Esophagus squamous epithelium (tissue), 5 donors: ENCODE measurements around the gene VWA5B2. TPM values are rescaled to one million over a fixed set of nuclear protein-coding genes. Genes with fewer than 3 reads are reported as not detected.

Experiments used
- DNase-seq: peaks from one replicate; lab custom pipeline; 2025; lab: John Stamatoyannopoulos, UW
- H3K27ac ChIP-seq, 4 donors: fragments of 200-600 bp; sonication (generic); one replicate each; pipeline ENCODE4 v1.5.1; 2016 to 2019; ENCODE audit warnings: mild to moderate bottlenecking in 1 of 4
- H3K27me3 ChIP-seq, 4 donors: fragments of 200-600 bp; sonication (generic); 1 replicate in 3 of 4; 2 replicates in 1 of 4; pipeline versions ENCODE4 v1.5.1 to v1.6.0; 2017 to 2021; ENCODE audit warnings: antibody characterized with exemption in 1 of 4
- H3K36me3 ChIP-seq, 3 donors: fragments of 200-600 bp; sonication (generic); one replicate each; pipeline ENCODE4 v1.5.1; 2016 to 2019
- H3K4me1 ChIP-seq, 3 donors: fragments of 200-600 bp; sonication (generic); one replicate each; pipeline ENCODE4 v1.5.1; 2017 to 2019
- H3K4me3 ChIP-seq, 4 donors: fragments of 200-600 bp; sonication (generic); 1 replicate in 3 of 4; 2 replicates in 1 of 4; pipeline ENCODE4 v1.5.1; 2016 to 2019; ENCODE audit warnings: mild to moderate bottlenecking in 2 of 4, moderate library complexity in 1 of 4
- H3K9me3 ChIP-seq, 3 donors: fragments of 200-600 bp; sonication (generic); one replicate each; pipeline ENCODE4 v1.5.1; 2016 to 2019
- POLR2A ChIP-seq, 4 donors: fragments of 450-650 bp; IDR thresholded peaks; one replicate each; pipeline ENCODE4 v1.6.1; 2017; ENCODE audit warnings: antibody characterized with exemption in 4 of 4, mild to moderate bottlenecking in 4 of 4, moderate library complexity in 3 of 4
- WGBS, 2 donors: methylation state at CpG; one replicate each; pipeline ENCODE4 v1.1.5; 2018; 5-methylcytosine and 5-hydroxymethylcytosine counted together
- intact Hi-C: fragments of 100-400 bp; cut with DNase I; formaldehyde crosslinking; loops from one replicate; pipeline ENCODE4 v1.15.0; 2022
- total RNA-seq, 4 donors: library from RNA; depleted of rRNA; stranded (reverse); fragments of >200 nt; gene quantifications; one replicate each; pipeline ENCODE4 v1.1.0, GENCODE V29; 2016
- TF ChIP-seq, protein P1 (sequence below), 6 experiments: fragments of 450-650 bp in 4 of 6; fragments of 200-600 bp in 2 of 6; sonication (generic) in 2 of 6; IDR thresholded peaks; one replicate each; pipeline ENCODE4 v1.5.1; 2016 to 2019; ENCODE audit warnings: antibody characterized with exemption in 6 of 6, mild to moderate bottlenecking in 4 of 6, moderate library complexity in 4 of 6
- donor health status: DM: yes; HTN: yes; CAD: no.

VWA5B2 gene
- total RNA-seq, 4 donors from 2014 or later = 0.22 TPM; not detected in 3

DNA sequence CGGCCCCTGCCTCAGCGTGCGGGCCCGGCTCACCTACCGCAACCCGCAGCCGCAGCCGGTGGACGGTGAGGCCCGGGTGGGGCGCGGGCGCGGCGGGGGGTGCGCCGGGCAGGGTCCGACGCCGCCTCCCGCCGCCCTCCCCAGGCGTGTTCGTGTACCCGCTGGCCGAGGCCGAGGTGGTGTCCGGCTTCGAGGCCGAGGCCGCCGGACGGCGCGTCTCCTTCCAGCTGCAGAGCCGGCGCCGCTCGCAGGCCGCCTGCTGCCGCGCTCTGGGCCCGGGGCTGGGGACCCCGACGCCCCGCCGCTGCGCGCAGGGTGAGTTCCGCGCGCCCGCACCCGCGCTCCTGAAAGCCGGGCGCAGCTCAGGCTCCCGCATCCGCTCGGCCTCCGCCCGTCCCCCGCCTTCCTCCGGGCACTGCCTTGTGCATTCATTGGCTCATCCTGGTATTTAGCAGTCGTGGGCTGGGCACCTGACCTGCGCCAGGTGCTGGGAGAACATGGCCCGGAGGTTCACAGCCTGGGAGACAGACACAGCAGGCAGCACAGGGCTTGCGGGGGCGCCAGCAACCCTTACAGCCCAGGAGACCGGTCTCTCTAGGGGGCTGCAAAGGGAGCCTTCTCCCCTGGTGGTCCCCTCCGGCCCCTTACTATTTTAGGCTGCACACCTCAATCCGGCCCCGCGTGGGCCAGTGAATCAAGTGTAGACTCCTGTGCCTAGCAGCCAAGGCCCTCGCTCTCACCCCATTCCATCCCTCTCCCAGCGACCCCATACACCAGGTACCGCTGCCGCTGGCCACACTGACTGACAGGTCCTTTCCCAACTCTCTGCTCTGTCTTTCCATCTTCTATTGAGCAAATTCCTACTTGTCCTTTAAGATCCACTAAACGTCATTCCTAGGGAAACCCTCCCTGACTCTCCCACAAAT is 1.5 kb downstream of the VWA5B2 start:
- H3K27ac ChIP-seq = no peak overlapping the region
- TF ChIP-seq, protein P1, sequence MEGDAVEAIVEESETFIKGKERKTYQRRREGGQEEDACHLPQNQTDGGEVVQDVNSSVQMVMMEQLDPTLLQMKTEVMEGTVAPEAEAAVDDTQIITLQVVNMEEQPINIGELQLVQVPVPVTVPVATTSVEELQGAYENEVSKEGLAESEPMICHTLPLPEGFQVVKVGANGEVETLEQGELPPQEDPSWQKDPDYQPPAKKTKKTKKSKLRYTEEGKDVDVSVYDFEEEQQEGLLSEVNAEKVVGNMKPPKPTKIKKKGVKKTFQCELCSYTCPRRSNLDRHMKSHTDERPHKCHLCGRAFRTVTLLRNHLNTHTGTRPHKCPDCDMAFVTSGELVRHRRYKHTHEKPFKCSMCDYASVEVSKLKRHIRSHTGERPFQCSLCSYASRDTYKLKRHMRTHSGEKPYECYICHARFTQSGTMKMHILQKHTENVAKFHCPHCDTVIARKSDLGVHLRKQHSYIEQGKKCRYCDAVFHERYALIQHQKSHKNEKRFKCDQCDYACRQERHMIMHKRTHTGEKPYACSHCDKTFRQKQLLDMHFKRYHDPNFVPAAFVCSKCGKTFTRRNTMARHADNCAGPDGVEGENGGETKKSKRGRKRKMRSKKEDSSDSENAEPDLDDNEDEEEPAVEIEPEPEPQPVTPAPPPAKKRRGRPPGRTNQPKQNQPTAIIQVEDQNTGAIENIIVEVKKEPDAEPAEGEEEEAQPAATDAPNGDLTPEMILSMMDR (IDR thresholded peaks at IDR 0.05) = no peak
- no peak for TF ChIP-seq POLR2A (IDR thresholded peaks at IDR 0.05)
- peaks cover 9 to 36% (median 21%) of the 10 kb centered on the region in 3 donors for H3K4me1 ChIP-seq
- WGBS, 2 donors = 18 to 29% methylated on average over 9 of the region's 79 CpGs
- no peaks in the 10 kb centered on the region for H3K9me3 ChIP-seq
- H3K36me3 ChIP-seq = no peaks in the 10 kb centered on the region
- H3K27me3 ChIP-seq = peaks cover 12 to 94% (median 13%) of the 10 kb centered on the region in 4 donors
- H3K4me3 ChIP-seq = peak overlapping the region; percentile 27 to 67 (median 46)
- intact Hi-C loops = no loop called here
- no peak for DNase-seq

- no peak overlapping the region for H3K4me3 ChIP-seq
- no peaks in the 10 kb centered on the region for H3K9me3 ChIP-seq
- H3K4me1 ChIP-seq = peaks cover 9 to 36% (median 21%) of the 10 kb centered on the region in 3 donors
- no peak overlapping the region for H3K27ac ChIP-seq
- intact Hi-C loops = no loop called here
- 17 to 19% methylated on average over 1 to 3 of the region's 3 CpGs for WGBS, 2 donors
- TF ChIP-seq, protein P1 (IDR thresholded peaks at IDR 0.05) = no peak
- no peak for TF ChIP-seq POLR2A (IDR thresholded peaks at IDR 0.05)
- H3K27me3 ChIP-seq = peaks cover 12 to 95% (median 13%) of the 10 kb centered on the region in 4 donors
- DNase-seq = no peak
- no peaks in the 10 kb centered on the region for H3K36me3 ChIP-seq
Observed at GRCh38 chr3:184231671-184232070, 2.3 kb downstream of the VWA5B2 start.

GRCh38 chr3:184233127-184233843 is 3.9 kb downstream of the VWA5B2 start:
- Histone ChIP-seq H3K36me3 (no peaks in the 10 kb centered on the region), H3K4me1 (peaks cover 9 to 36% (median 21%) of the 10 kb centered on the region in 3 donors), H3K27ac (no peak overlapping the region), H3K27me3 (peaks cover 12 to 87% (median 13%) of the 10 kb centered on the region in 4 donors), H3K9me3 (no peaks in the 10 kb centered on the region), H3K4me3 (no peak overlapping the region)
- DNase-seq = no peak
- WGBS, 2 donors = 68 to 75% methylated on average over 2 to 6 of the region's 23 CpGs
- intact Hi-C loops = no loop called here
- TF ChIP-seq, protein P1 (IDR thresholded peaks at IDR 0.05) = no peak
- TF ChIP-seq POLR2A (IDR thresholded peaks at IDR 0.05) = no peak

DNA sequence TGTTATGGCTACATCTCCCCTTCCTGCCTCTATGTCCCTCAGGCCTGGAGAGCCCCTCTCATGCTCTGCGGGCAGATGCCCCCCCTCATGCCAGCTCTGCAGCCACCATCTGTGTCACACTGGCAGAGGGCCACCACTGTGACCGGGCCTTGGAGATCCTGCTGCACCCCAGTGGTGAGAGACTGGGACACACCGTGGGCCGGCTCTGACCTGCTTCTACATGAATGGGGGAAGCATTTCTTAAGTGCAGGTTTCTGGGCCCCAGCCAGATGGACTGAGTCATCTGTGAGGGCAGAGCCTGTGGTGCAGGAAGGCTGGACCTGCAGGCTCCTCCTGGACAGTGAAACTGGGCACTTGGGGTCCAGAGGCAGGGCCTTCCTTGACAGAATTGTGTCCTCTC is 4.8 kb downstream of the VWA5B2 start:
- DNase-seq = no peak
- no peak overlapping the region for H3K4me3 ChIP-seq
- H3K9me3 ChIP-seq = no peaks in the 10 kb centered on the region
- TF ChIP-seq POLR2A (IDR thresholded peaks at IDR 0.05) = no peak
- TF ChIP-seq, protein P1 (IDR thresholded peaks at IDR 0.05) = peak in 3 of 6 experiments; percentile 11 to 35 (median 20)
- no peak overlapping the region for H3K27ac ChIP-seq
- no peaks in the 10 kb centered on the region for H3K36me3 ChIP-seq
- intact Hi-C loops = no loop called here
- peaks cover 9 to 29% (median 16%) of the 10 kb centered on the region in 3 donors for H3K4me1 ChIP-seq
- WGBS, 2 donors = 9 to 36% methylated on average over 3 to 4 of the region's 4 CpGs
- H3K27me3 ChIP-seq = peaks cover 7 to 84% (median 13%) of the 10 kb centered on the region in 4 donors
